HG03378 (cell line): ENCODE data around the gene DMRT2.

Source experiments
- ATAC-seq: cut with Tn5 transposase; IDR thresholded peaks from one replicate; pipeline ENCODE4 v1.9.1; 2021; ENCODE audit warnings: mild to moderate bottlenecking, moderate library complexity; ENCODE audit not compliant: unreplicated experiment

DMRT2 gene

GRCh38 chr9:1050125-1050895 lies at the start of gene DMRT2:
Gene DMRT2 (plus strand): TSS chr9:1050357. CDS start chr9:1051614, 1,257 bp downstream.
- peak; percentile 61 for ATAC-seq

GRCh38 chr9:1001838-1002237 lies 48.3 kb upstream of the DMRT2 start:
- ATAC-seq: no peak

GRCh38 chr9:1002678-1003077 lies 47.5 kb upstream of the DMRT2 start:
- ATAC-seq: no peak

- ATAC-seq: peak; percentile 54
These were observed 45.0 kb upstream of the DMRT2 start for GRCh38 chr9:1005043-1005667.

- no peak for ATAC-seq
These were observed 42.8 kb upstream of the DMRT2 start for GRCh38 chr9:1007312-1007711.

GRCh38 chr9:1008216-1008615 lies 41.9 kb upstream of the DMRT2 start:
- no peak for ATAC-seq

GRCh38 chr9:1009101-1009707 lies 41.0 kb upstream of the DMRT2 start:
- peak; percentile 94 for ATAC-seq

- ATAC-seq: no peak
These were observed 37.1 kb upstream of the DMRT2 start for GRCh38 chr9:1013021-1013420.

- ATAC-seq: no peak
These were observed 35.9 kb upstream of the DMRT2 start for GRCh38 chr9:1014225-1014624.

- no peak for ATAC-seq
These were observed 35.5 kb upstream of the DMRT2 start for GRCh38 chr9:1014640-1015039.

GRCh38 chr9:1018121-1018520 lies 32.0 kb upstream of the DMRT2 start:
- no peak for ATAC-seq

GRCh38 chr9:1024112-1024511 lies 26.0 kb upstream of the DMRT2 start:
- no peak for ATAC-seq

- no peak for ATAC-seq
These were observed 25.0 kb upstream of the DMRT2 start for GRCh38 chr9:1025131-1025530.

- no peak for ATAC-seq
These were observed 23.9 kb upstream of the DMRT2 start for GRCh38 chr9:1026219-1026618.

GRCh38 chr9:1028501-1029190 lies 21.5 kb upstream of the DMRT2 start:
- no peak for ATAC-seq

- ATAC-seq: no peak
These were observed 18.1 kb upstream of the DMRT2 start for GRCh38 chr9:1031951-1032601.

- ATAC-seq: no peak
These were observed 15.9 kb upstream of the DMRT2 start for GRCh38 chr9:1034271-1034670.

- ATAC-seq: no peak
These were observed 10.6 kb upstream of the DMRT2 start for GRCh38 chr9:1039589-1039988.

GRCh38 chr9:1042466-1042865 lies 7.7 kb upstream of the DMRT2 start:
- no peak for ATAC-seq

GRCh38 chr9:1044643-1045042 lies 5.5 kb upstream of the DMRT2 start:
- ATAC-seq: no peak
